Calu3 (cell line): ENCODE results near the gene CUBN. TPM values are rescaled to one million over a fixed set of nuclear protein-coding genes. Genes with fewer than 3 reads are reported as not detected.

ENCODE experiments used
- BruUV-seq: library from RNA; stranded (reverse); fragments of 400-500 nt; replicated peaks from 2 replicates; lab custom pipeline; 2021; lab: Mats Ljungman, UMichigan
- CTCF ChIA-PET: fragments of 300-600 bp; sonication (Branson Sonifier 250); formaldehyde crosslinking; loops from one replicate; lab custom pipeline; 2022; ENCODE audit warnings: antibody characterized with exemption; lab: Charles Lee
- DNase-seq: peaks from one replicate; pipeline ENCODE4 v3.0.0; 2022
- H3K27ac Mint-ChIP-seq: one replicate; pipeline ENCODE4 v1.8.0; 2022; ENCODE audit warnings: mixed read lengths; ENCODE audit not compliant: unreplicated experiment
- H3K27me3 Mint-ChIP-seq: one replicate; pipeline ENCODE4 v1.8.0; 2022; ENCODE audit warnings: mixed read lengths; ENCODE audit not compliant: unreplicated experiment
- H3K36me3 Mint-ChIP-seq: one replicate; pipeline ENCODE4 v1.8.0; 2022; ENCODE audit warnings: mild to moderate bottlenecking, moderate library complexity, mixed read lengths; ENCODE audit not compliant: insufficient read depth, unreplicated experiment
- H3K4me1 Mint-ChIP-seq: one replicate; pipeline ENCODE4 v1.8.0; 2022; ENCODE audit warnings: mild to moderate bottlenecking, low read depth, mixed read lengths; ENCODE audit not compliant: unreplicated experiment
- H3K4me3 Mint-ChIP-seq: one replicate; pipeline ENCODE4 v1.8.0; 2022; ENCODE audit warnings: mild to moderate bottlenecking, low read depth, moderate library complexity, mixed read lengths; ENCODE audit not compliant: unreplicated experiment
- H3K9me3 Mint-ChIP-seq: one replicate; pipeline ENCODE4 v1.8.0; 2022; ENCODE audit warnings: low read depth, mixed read lengths; ENCODE audit not compliant: unreplicated experiment
- CTCF ChIP-seq: fragments of 200-600 bp; IDR thresholded peaks from one replicate; pipeline ENCODE4 v1.8.0; 2022; ENCODE audit warnings: antibody characterized with exemption; ENCODE audit not compliant: unreplicated experiment
- intact Hi-C: fragments of 100-400 bp; cut with micrococcal nuclease; formaldehyde crosslinking; loops from one replicate; pipeline ENCODE4 v1.10.0; 2022; ENCODE audit not compliant: unreplicated experiment
- total RNA-seq: library from RNA; stranded (reverse); gene quantifications from 2 replicates; pipeline ENCODE4 v1.2.3, GENCODE V29; 2022

The CUBN gene
- total RNA-seq, 1 experiment from 2014 or later = 0.92 TPM

- H3K36me3 Mint-ChIP-seq = peaks cover 19% of the 10 kb centered on the region
- CTCF ChIA-PET = no interaction called here
- H3K4me1 Mint-ChIP-seq = peaks cover 23% of the 10 kb centered on the region
- H3K27ac Mint-ChIP-seq = no peak overlapping the region
- H3K27me3 Mint-ChIP-seq = no peaks in the 10 kb centered on the region
- H3K9me3 Mint-ChIP-seq = peaks cover 3% of the 10 kb centered on the region
- H3K4me3 Mint-ChIP-seq = no peak overlapping the region
- no peak for TF ChIP-seq CTCF
- DNase-seq = no peak
- intact Hi-C loops = loop anchor here (5.0 kb wide), 3 partner anchors 127 to 222 kb away; no protein-coding TSS in a partner anchor
- BruUV-seq = no TSS peak
These were observed 234.8 kb downstream of the CUBN start for GRCh38 chr10:16894821-16895220.

GRCh38 chr10:16893664-16894063 lies 235.9 kb downstream of the CUBN start:
- intact Hi-C loops = loop anchor here (1.0 to 5.0 kb wide), 7 partner anchors 73 to 335 kb away; partner anchors contain the start of gene VIM
- H3K27ac Mint-ChIP-seq = no peak overlapping the region
- H3K4me1 Mint-ChIP-seq = peaks cover 23% of the 10 kb centered on the region
- CTCF ChIA-PET = no interaction called here
- peaks cover 19% of the 10 kb centered on the region for H3K36me3 Mint-ChIP-seq
- DNase-seq = no peak
- TF ChIP-seq CTCF = no peak
- H3K9me3 Mint-ChIP-seq = peaks cover 3% of the 10 kb centered on the region
- H3K27me3 Mint-ChIP-seq = no peaks in the 10 kb centered on the region
- H3K4me3 Mint-ChIP-seq = no peak overlapping the region
- BruUV-seq = no TSS peak

- Mint-ChIP-seq H3K4me1 (peaks cover 23% of the 10 kb centered on the region), H3K36me3 (peaks cover 19% of the 10 kb centered on the region), H3K4me3 (peak overlapping the region; percentile 68), H3K27ac (peak overlapping the region; percentile 99), H3K27me3 (no peaks in the 10 kb centered on the region), H3K9me3 (peaks cover 3% of the 10 kb centered on the region)
- BruUV-seq = TSS peak; percentile 100
- CTCF ChIA-PET = interaction anchor here (0.7 to 1.4 kb wide), 3 partner anchors 37 to 309 kb away, joined by 3 to 4 read pairs (median 4); partner anchors contain the start of gene TRDMT1
- intact Hi-C loops = loop anchor here (2.0 to 5.0 kb wide), 6 partner anchors 75 to 287 kb away; no protein-coding TSS in a partner anchor
- no peak for TF ChIP-seq CTCF
- DNase-seq = peak; percentile 58
These were observed 238.0 kb downstream of the CUBN start for GRCh38 chr10:16891375-16892313.

- CTCF ChIA-PET = interaction anchor here (0.6 kb wide), 2 partner anchors 24 to 1349 kb away, joined by 3 to 4 read pairs; no protein-coding TSS in a partner anchor
- Mint-ChIP-seq H3K4me1 (peaks cover 23% of the 10 kb centered on the region), H3K27me3 (no peaks in the 10 kb centered on the region), H3K9me3 (peaks cover 3% of the 10 kb centered on the region), H3K36me3 (peaks cover 19% of the 10 kb centered on the region), H3K4me3 (peak overlapping the region; percentile 68), H3K27ac (peak overlapping the region; percentile 99)
- no TSS peak for BruUV-seq
- DNase-seq = no peak
- intact Hi-C loops = loop anchor here (5.0 kb wide), 3 partner anchors 132 to 227 kb away; no protein-coding TSS in a partner anchor
- TF ChIP-seq CTCF = no peak
These were observed 238.9 kb downstream of the CUBN start for GRCh38 chr10:16890691-16891090.
